Measurements from ENCODE around the gene SPATA31A3.
"Not testable (repeated sequence)": the region's sequence is repeated elsewhere in the genome, so short reads cannot be mapped to it uniquely, and the experiment has no call there.

GRCh38 chr9:66938322-66938721 is 54.0 kb downstream of the SPATA31A3 start:
- TF ChIP-seq, protein P1, sequence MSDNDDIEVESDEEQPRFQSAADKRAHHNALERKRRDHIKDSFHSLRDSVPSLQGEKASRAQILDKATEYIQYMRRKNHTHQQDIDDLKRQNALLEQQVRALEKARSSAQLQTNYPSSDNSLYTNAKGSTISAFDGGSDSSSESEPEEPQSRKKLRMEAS (IDR thresholded peaks at IDR 0.05) = not testable (repeated sequence)
- TF ChIP-seq CTCF (IDR thresholded peaks at IDR 0.05 in 2 of 3, conservative IDR thresholded peaks at IDR 0.05 in 1 of 3; ENCODE audit: borderline replicate concordance in 1 of 3, insufficient read depth in 1 of 3, low read depth in 2 of 3, low read length in 2 of 3); EZH2 (IDR thresholded peaks at IDR 0.05); ZFX (IDR thresholded peaks at IDR 0.05); EZH2phosphoT487 (IDR thresholded peaks at IDR 0.05; ENCODE audit: borderline replicate concordance); ZBTB33 (IDR thresholded peaks at IDR 0.05; ENCODE audit: extremely low read depth, insufficient replicate concordance, low read length); ZNF274 (IDR thresholded peaks at IDR 0.05; ENCODE audit: low read depth, low read length); POLR2AphosphoS5 (IDR thresholded peaks at IDR 0.05; ENCODE audit: low read depth, low read length): not testable (repeated sequence)
- TF ChIP-seq, protein P2, sequence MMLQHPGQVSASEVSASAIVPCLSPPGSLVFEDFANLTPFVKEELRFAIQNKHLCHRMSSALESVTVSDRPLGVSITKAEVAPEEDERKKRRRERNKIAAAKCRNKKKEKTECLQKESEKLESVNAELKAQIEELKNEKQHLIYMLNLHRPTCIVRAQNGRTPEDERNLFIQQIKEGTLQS (IDR thresholded peaks at IDR 0.05) = not testable (repeated sequence)
